ENCODE results near the gene TTPAL. TPM values are rescaled to one million over a fixed set of nuclear protein-coding genes. Genes with fewer than 3 reads are reported as not detected.
A peak's percentile ranks its signal among the peaks of the same experiment; 100 is the strongest.

TTPAL gene
- total RNA-seq, 6 experiments from 2014 or later = 18.0 to 102 (median 28.7) TPM

DNA sequence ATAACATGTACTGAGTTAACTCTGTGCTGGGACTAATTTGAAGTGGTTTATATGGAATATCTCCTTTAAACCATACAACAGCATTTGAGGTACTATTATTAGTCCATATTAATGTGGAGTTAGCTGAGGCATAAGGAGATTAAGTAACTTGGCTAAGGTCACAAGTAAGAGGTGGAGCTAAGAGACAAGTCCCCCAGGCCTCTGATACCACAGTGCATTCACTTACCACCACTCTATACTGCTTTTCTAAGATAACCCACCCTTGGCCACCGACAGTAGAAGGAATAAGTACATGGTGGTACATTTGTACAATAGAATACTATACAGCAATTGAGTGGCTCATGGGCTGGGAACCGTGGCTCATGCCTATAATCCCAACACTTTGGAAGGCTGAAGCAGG, 16.4 kb upstream of the TTPAL start:
- peaks cover 0 to 41% (median 22%) of the 10 kb centered on the region in 4 donors for H3K4me1 ChIP-seq
- no peaks in the 10 kb centered on the region for H3K27me3 ChIP-seq
- no peaks in the 10 kb centered on the region for H3K36me3 ChIP-seq
- peak overlapping the region in 2 of 3 donors; percentile 88 to 94 for H3K27ac ChIP-seq
- intact Hi-C loops (cut with DNase I) = loop anchor here in 1 of 2 donors (10.0 kb wide), 1 partner anchor 54 kb away; no protein-coding TSS in a partner anchor
- ATAC-seq (no peak), DNase-seq (no peak)
- WGBS (ENCODE audit: insufficient coverage, low coverage, low lambda C conversion rate, missing lambda C conversion rate) = 80% methylated on average over 2 of the region's 2 CpGs
- H3K9me3 ChIP-seq = no peaks in the 10 kb centered on the region
- no peak overlapping the region for H3K4me3 ChIP-seq
- TF ChIP-seq CTCF (IDR thresholded peaks at IDR 0.05) (no peak), POLR2A (IDR thresholded peaks at IDR 0.05) (no peak)

GRCh38 chr20:44460795-44461141, 14.9 kb upstream of the TTPAL start:
- intact Hi-C loops (cut with DNase I) = loop anchor here in 1 of 2 donors (5.0 kb wide), 1 partner anchor 68 kb away; no protein-coding TSS in a partner anchor
- H3K4me1 ChIP-seq = peaks cover 0 to 56% (median 30%) of the 10 kb centered on the region in 4 donors
- H3K9me3 ChIP-seq = no peaks in the 10 kb centered on the region
- TF ChIP-seq POLR2A (IDR thresholded peaks at IDR 0.05) (no peak), CTCF (IDR thresholded peaks at IDR 0.05) (peak; percentile 52 to 71 (median 68))
- H3K36me3 ChIP-seq = no peaks in the 10 kb centered on the region
- DNase-seq = no peak
- ATAC-seq = peak in 3 of 4 donors; percentile 67 to 79 (median 77)
- no peaks in the 10 kb centered on the region for H3K27me3 ChIP-seq
- H3K4me3 ChIP-seq = no peak overlapping the region
- H3K27ac ChIP-seq = peak overlapping the region; percentile 66 to 94 (median 88)
- WGBS (ENCODE audit: insufficient coverage, low coverage, low lambda C conversion rate, missing lambda C conversion rate) = 0% methylated on average over 3 of the region's 3 CpGs

- Histone ChIP-seq H3K4me1 (peaks cover 0 to 61% (median 32%) of the 10 kb centered on the region in 4 donors), H3K27me3 (no peaks in the 10 kb centered on the region), H3K36me3 (no peaks in the 10 kb centered on the region), H3K27ac (peak overlapping the region; percentile 66 to 94 (median 88)), H3K4me3 (no peak overlapping the region), H3K9me3 (no peaks in the 10 kb centered on the region)
- ATAC-seq = peak; percentile 44 to 81 (median 72)
- peak in 2 of 3 donors; percentile 78 to 83 for DNase-seq
- 40% methylated on average over 6 of the region's 6 CpGs for WGBS (ENCODE audit: insufficient coverage, low coverage, low lambda C conversion rate, missing lambda C conversion rate)
- TF ChIP-seq CTCF (IDR thresholded peaks at IDR 0.05) (no peak), POLR2A (IDR thresholded peaks at IDR 0.05) (peak; percentile 42)
- intact Hi-C loops (cut with DNase I) = loop anchor here in 1 of 2 donors (5.0 kb wide), 1 partner anchor 69 kb away; no protein-coding TSS in a partner anchor
Observed at GRCh38 chr20:44461142-44461802, 14.4 kb upstream of the TTPAL start.

- TF ChIP-seq POLR2A (IDR thresholded peaks at IDR 0.05) (no peak), CTCF (IDR thresholded peaks at IDR 0.05) (no peak)
- 32% methylated on average over 5 of the region's 5 CpGs for WGBS (ENCODE audit: insufficient coverage, low coverage, low lambda C conversion rate, missing lambda C conversion rate)
- ATAC-seq = no peak
- H3K4me3 ChIP-seq = no peak overlapping the region
- no peaks in the 10 kb centered on the region for H3K9me3 ChIP-seq
- DNase-seq = no peak
- H3K27ac ChIP-seq = peak overlapping the region; percentile 66 to 94 (median 88)
- H3K4me1 ChIP-seq = peaks cover 0 to 66% (median 35%) of the 10 kb centered on the region in 4 donors
- no peaks in the 10 kb centered on the region for H3K36me3 ChIP-seq
- no peaks in the 10 kb centered on the region for H3K27me3 ChIP-seq
- intact Hi-C loops (cut with DNase I) = loop anchor here in 1 of 2 donors (5.0 kb wide), 1 partner anchor 69 kb away; no protein-coding TSS in a partner anchor
Observed at GRCh38 chr20:44461803-44462174, 13.9 kb upstream of the TTPAL start.

Data from right lobe of liver (tissue), 6 donors.